H1 (cell line): ENCODE results near the gene ITPKC. TPM values are rescaled to one million over a fixed set of nuclear protein-coding genes. Genes with fewer than 3 reads are reported as not detected.

Source experiments
- BACH1 ChIP-seq: IDR thresholded peaks from 2 replicates; pipeline ENCODE4 v1.6.1; 2012; ENCODE audit warnings: low read length, improper control_type of control experiment
- CHD1 ChIP-seq: IDR thresholded peaks from 2 replicates; pipeline ENCODE4 v1.6.1; 2012; ENCODE audit warnings: low read depth, low read length, improper control_type of control experiment
- GTF2F1 ChIP-seq: IDR thresholded peaks from 2 replicates; pipeline ENCODE4 v1.6.1; 2012; ENCODE audit warnings: low read depth, low read length, improper control_type of control experiment, borderline replicate concordance
- JUN ChIP-seq: IDR thresholded peaks from 2 replicates; pipeline ENCODE4 v1.6.1; 2011; ENCODE audit warnings: low read depth, mild to moderate bottlenecking, improper control_type of control experiment, low read length
- KDM5A ChIP-seq: fragments of 200-600 bp; IDR thresholded peaks from 2 replicates; pipeline ENCODE4 v1.7.1; 2012; ENCODE audit warnings: mild to moderate bottlenecking, low read length, inconsistent platforms, mixed read lengths
- NANOG ChIP-seq: IDR thresholded peaks from 2 replicates; pipeline ENCODE4 v1.6.1; 2011; ENCODE audit warnings: low read length, low read depth, mild to moderate bottlenecking, inconsistent platforms; ENCODE audit not compliant: insufficient read depth, poor library complexity, severe bottlenecking
- PHF8 ChIP-seq: fragments of 200-600 bp; sonication (generic); conservative IDR thresholded peaks from 2 replicates; pipeline ENCODE4 v1.7.1; 2012; ENCODE audit warnings: low read depth, mild to moderate bottlenecking, inconsistent platforms, low read length, moderate library complexity
- POLR2AphosphoS5 ChIP-seq: IDR thresholded peaks from 2 replicates; pipeline ENCODE4 v1.6.1; 2011; ENCODE audit warnings: low read depth, low read length
- RFX5 ChIP-seq: IDR thresholded peaks from 2 replicates; pipeline ENCODE4 v1.6.1; 2011; ENCODE audit warnings: low read depth, low read length, improper control_type of control experiment, borderline replicate concordance
- SIN3A ChIP-seq, 2 experiments: IDR thresholded peaks in 1 of 2; conservative IDR thresholded peaks in 1 of 2; 2 replicates each; pipeline ENCODE4 v1.6.1; 2011 to 2012; ENCODE audit warnings: low read length in 2 of 2, improper control_type of control experiment in 1 of 2, low read depth in 1 of 2, mild to moderate bottlenecking in 1 of 2
- SIRT6 ChIP-seq: IDR thresholded peaks from one replicate; pipeline ENCODE4 v1.7.1; 2012; ENCODE audit warnings: low read length, inconsistent platforms
- SP1 ChIP-seq: IDR thresholded peaks from 2 replicates; pipeline ENCODE4 v1.6.1; 2011; ENCODE audit warnings: low read depth, low read length
- polyA plus RNA-seq, 7 experiments: library from polyadenylated mRNA; depleted of rRNA in 3 of 7; stranded (reverse) in 5 of 7; unstranded in 2 of 7; fragments of >200 nt in 5 of 7; fragments of 200-250 nt in 2 of 7; gene quantifications; 1 replicate in 5 of 7; 2 replicates in 1 of 7; 4 replicates in 1 of 7; pipeline versions ENCODE4 v1.2.1 to v1.2.3, GENCODE V29; 2011 to 2013; ENCODE audit warnings: missing spikeins in 2 of 7, mixed read lengths in 2 of 7
- total RNA-seq: library from RNA; stranded (reverse); fragmentation: NEBNext Ultra II Directional; extraction: Animal tissue kit (Norgen Biotek cat#: 25700); gene quantifications from 2 replicates; pipeline ENCODE4 v1.2.1, GENCODE V29; 2021
- TF ChIP-seq, protein P1 (sequence below): fragments of 300-600 bp; sonication (generic); IDR thresholded peaks from 2 replicates; pipeline ENCODE4 v1.7.1; 2012; ENCODE audit warnings: low read length, moderate library complexity, mild to moderate bottlenecking, inconsistent platforms; ENCODE audit not compliant: insufficient replicate concordance

Gene ITPKC
- total and polyA plus RNA-seq, 2 of the 8 experiments (the other 6 are each of a cell fraction or from before 2014, with no cell fraction given): 5.2 to 8.9 TPM

DNA sequence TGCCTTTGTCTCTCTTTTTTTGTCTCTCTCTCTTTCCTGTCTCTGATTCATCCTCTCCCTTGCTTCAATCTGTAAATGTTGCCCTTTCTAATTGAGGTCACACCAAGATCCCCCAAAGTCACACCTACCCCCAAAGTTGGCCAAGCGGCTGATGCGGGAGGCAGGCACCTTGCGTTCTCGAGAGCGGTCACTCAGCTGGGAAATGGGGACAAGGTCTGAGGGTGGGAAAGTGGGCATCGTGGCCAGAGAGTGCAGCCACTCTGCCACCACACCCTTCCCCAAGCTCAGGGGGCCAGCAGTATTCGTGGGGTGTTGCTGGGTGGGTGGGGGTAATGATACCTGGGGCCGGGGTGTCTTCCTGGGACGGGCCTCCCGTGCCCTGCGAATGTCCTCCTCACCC lies 3.0 kb upstream of the ITPKC start (continued):
- TF ChIP-seq, protein P1, sequence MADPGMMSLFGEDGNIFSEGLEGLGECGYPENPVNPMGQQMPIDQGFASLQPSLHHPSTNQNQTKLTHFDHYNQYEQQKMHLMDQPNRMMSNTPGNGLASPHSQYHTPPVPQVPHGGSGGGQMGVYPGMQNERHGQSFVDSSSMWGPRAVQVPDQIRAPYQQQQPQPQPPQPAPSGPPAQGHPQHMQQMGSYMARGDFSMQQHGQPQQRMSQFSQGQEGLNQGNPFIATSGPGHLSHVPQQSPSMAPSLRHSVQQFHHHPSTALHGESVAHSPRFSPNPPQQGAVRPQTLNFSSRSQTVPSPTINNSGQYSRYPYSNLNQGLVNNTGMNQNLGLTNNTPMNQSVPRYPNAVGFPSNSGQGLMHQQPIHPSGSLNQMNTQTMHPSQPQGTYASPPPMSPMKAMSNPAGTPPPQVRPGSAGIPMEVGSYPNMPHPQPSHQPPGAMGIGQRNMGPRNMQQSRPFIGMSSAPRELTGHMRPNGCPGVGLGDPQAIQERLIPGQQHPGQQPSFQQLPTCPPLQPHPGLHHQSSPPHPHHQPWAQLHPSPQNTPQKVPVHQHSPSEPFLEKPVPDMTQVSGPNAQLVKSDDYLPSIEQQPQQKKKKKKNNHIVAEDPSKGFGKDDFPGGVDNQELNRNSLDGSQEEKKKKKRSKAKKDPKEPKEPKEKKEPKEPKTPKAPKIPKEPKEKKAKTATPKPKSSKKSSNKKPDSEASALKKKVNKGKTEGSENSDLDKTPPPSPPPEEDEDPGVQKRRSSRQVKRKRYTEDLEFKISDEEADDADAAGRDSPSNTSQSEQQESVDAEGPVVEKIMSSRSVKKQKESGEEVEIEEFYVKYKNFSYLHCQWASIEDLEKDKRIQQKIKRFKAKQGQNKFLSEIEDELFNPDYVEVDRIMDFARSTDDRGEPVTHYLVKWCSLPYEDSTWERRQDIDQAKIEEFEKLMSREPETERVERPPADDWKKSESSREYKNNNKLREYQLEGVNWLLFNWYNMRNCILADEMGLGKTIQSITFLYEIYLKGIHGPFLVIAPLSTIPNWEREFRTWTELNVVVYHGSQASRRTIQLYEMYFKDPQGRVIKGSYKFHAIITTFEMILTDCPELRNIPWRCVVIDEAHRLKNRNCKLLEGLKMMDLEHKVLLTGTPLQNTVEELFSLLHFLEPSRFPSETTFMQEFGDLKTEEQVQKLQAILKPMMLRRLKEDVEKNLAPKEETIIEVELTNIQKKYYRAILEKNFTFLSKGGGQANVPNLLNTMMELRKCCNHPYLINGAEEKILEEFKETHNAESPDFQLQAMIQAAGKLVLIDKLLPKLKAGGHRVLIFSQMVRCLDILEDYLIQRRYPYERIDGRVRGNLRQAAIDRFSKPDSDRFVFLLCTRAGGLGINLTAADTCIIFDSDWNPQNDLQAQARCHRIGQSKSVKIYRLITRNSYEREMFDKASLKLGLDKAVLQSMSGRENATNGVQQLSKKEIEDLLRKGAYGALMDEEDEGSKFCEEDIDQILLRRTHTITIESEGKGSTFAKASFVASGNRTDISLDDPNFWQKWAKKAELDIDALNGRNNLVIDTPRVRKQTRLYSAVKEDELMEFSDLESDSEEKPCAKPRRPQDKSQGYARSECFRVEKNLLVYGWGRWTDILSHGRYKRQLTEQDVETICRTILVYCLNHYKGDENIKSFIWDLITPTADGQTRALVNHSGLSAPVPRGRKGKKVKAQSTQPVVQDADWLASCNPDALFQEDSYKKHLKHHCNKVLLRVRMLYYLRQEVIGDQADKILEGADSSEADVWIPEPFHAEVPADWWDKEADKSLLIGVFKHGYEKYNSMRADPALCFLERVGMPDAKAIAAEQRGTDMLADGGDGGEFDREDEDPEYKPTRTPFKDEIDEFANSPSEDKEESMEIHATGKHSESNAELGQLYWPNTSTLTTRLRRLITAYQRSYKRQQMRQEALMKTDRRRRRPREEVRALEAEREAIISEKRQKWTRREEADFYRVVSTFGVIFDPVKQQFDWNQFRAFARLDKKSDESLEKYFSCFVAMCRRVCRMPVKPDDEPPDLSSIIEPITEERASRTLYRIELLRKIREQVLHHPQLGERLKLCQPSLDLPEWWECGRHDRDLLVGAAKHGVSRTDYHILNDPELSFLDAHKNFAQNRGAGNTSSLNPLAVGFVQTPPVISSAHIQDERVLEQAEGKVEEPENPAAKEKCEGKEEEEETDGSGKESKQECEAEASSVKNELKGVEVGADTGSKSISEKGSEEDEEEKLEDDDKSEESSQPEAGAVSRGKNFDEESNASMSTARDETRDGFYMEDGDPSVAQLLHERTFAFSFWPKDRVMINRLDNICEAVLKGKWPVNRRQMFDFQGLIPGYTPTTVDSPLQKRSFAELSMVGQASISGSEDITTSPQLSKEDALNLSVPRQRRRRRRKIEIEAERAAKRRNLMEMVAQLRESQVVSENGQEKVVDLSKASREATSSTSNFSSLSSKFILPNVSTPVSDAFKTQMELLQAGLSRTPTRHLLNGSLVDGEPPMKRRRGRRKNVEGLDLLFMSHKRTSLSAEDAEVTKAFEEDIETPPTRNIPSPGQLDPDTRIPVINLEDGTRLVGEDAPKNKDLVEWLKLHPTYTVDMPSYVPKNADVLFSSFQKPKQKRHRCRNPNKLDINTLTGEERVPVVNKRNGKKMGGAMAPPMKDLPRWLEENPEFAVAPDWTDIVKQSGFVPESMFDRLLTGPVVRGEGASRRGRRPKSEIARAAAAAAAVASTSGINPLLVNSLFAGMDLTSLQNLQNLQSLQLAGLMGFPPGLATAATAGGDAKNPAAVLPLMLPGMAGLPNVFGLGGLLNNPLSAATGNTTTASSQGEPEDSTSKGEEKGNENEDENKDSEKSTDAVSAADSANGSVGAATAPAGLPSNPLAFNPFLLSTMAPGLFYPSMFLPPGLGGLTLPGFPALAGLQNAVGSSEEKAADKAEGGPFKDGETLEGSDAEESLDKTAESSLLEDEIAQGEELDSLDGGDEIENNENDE: no peak
- TF ChIP-seq SIRT6: no peak
- no peak for TF ChIP-seq GTF2F1
- TF ChIP-seq SP1: no peak
- no peak for TF ChIP-seq SIN3A (conservative IDR thresholded peaks at IDR 0.05 in 1 of 2, IDR thresholded peaks at IDR 0.05 in 1 of 2; ENCODE audit: low read depth in 1 of 2, low read length in 2 of 2)
- TF ChIP-seq PHF8: no peak
- no peak for TF ChIP-seq RFX5
- TF ChIP-seq NANOG: no peak
- no peak for TF ChIP-seq JUN
- no peak for TF ChIP-seq CHD1
- no peak for TF ChIP-seq KDM5A
- TF ChIP-seq BACH1: no peak
- TF ChIP-seq POLR2AphosphoS5: no peak
